GM19455 (cell line): ENCODE data around the gene SNCB.
A peak's percentile ranks its signal among the peaks of the same experiment; 100 is the strongest.

Experiments used
- ATAC-seq: cut with Tn5 transposase; IDR thresholded peaks from one replicate; pipeline ENCODE4 v1.9.1; 2021; ENCODE audit not compliant: unreplicated experiment

The SNCB gene

DNA sequence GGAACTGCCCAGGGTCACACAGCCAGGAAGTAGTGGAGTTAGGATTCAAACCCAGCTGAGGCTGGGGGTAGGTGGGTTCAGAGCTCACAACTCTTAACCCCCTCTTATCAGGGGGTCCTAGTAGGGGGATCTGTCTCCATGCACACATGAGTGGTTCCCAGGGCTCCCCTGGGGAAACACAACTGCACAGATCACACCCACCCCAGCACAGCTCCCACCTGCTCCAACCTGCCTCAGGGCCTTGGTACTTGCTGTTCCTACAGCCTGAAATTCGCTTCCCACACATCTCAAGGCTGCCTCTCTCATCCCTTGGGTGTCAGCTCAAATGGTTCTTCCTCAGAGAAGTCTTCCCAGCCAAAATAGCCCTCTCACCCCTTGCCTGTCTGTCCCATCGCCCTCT, 4.8 kb downstream of the SNCB start:
- ATAC-seq, result no peak

DNA sequence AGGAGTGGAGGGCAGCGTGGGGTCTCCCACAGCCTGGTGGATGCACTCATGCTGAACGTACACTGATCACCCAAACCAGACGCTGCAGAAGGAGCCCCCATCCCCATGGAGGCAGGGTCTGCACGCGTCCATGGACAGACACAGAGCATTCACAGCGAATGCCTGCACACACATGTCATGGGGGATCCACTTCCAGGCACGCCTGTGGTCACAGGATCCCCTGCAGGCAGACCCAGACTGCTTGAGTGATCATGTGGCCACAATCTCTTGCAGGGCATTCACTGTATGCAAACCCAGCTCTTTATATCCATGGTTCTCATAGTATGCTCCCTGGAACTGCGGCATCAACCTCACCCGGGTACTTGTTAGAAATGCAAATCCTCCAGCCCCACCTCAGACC, 5.4 kb downstream of the SNCB start:
- no peak for ATAC-seq

DNA sequence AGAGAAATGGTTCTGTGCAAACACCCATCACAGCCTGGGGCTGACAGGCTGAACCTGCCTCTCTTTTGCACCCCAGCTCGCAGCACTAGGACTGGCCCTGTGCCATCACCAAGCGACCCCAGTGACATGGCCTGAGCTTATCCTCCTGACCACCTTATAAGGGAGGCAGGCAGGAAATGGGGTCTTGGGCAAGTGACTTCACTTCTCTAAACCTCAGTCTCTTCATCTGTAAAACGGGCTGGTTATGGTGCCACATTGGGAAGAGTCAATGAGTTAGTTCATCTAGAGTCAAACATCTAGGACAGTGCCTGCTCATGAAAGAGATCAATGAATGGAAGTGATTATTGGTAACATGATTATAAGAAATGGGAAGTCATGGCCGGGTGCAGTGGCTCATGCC, 6.2 kb downstream of the SNCB start:
- no peak for ATAC-seq

GRCh38 chr5:176621661-176622079, 8.7 kb downstream of the SNCB start:
- no peak for ATAC-seq

GRCh38 chr5:176620333-176620981, 9.9 kb downstream of the SNCB start:
- ATAC-seq, result no peak

- no peak for ATAC-seq
Measured at GRCh38 chr5:176619569-176620332, 10.6 kb downstream of the SNCB start.

- no peak for ATAC-seq
Measured at GRCh38 chr5:176619203-176619568, 11.1 kb downstream of the SNCB start.

GRCh38 chr5:176618783-176619182, 11.6 kb downstream of the SNCB start:
- no peak for ATAC-seq

DNA sequence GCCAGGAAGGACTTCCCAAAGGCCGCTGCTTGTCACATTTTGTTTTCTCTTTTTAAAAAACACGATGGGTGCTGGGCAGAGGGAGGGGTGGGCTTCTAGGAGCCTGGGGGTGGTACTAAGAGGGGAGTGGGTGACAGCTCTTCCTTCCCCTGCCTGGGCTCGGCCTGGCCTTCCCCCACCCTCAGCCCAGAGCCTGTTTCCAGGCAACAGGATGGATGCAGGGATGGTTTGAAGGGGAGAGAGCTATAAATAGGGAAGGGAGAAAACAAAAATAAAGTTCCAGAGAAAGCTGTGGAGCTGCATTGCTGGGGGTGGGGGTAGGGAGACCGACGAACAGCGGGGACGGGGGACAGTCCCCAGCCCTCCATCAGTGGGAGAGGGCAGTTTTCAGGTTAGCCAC, 13.8 kb downstream of the SNCB start:
- no peak for ATAC-seq

GRCh38 chr5:176614805-176615478, 15.4 kb downstream of the SNCB start:
- ATAC-seq, result no peak

DNA sequence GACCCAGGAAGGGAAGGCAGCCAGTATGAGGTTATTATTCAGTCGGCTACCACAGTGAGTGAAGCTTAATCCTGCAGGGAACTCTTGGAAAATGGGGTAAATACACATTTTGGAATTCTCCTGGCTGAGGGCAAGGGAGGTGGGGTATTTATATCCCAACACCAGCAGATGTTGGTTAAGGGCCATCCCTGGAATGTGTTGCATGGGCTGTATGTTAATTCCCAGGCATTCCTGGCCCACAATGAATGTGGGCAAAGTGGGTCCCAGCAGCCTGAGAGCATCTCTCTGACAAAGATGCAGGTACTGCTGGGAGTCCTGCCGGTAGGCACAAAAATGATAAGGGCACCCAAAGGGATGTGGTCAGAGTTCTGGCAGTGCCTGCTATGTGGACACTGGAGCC, 17.5 kb downstream of the SNCB start:
- no peak for ATAC-seq

GRCh38 chr5:176612008-176612407, 18.3 kb downstream of the SNCB start:
- ATAC-seq, result no peak

DNA sequence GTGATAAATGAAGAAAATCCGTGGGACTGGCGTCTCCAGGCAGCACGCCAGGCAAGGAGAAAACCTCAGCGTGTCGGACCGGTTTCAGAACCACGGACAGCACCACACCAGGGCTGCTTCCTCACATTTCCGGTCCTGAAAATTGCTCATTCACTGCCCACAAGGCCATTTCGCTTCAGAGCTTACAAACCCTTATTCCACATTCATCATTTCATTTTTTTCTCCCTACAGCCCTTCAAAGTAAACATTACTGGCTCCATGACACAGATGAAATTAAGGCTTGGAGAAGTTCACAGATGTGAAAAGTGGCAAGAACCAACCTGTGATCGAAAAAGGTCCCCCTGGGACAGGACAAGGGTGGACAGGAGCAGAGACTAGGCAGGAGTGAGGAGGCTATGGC, 18.9 kb downstream of the SNCB start:
- no peak for ATAC-seq

DNA sequence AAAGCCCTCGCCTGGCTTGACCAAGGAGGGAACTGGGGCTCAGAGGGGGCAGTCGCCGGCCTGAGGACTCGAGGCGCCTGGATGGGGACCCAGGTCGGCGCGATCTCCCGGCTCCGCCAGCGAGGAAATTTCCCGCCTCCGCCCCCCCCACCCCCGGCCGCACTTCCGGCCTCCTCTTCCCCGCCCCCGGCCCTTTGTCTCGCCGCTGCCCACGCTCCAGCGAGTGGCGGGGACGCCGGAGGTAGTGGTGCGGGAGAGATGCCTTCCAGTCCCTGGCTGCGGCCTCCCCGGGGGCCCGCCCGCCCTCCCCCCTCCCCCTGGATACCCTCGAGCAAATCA, 19.9 kb downstream of the SNCB start:
- ATAC-seq, result peak; percentile 9

DNA sequence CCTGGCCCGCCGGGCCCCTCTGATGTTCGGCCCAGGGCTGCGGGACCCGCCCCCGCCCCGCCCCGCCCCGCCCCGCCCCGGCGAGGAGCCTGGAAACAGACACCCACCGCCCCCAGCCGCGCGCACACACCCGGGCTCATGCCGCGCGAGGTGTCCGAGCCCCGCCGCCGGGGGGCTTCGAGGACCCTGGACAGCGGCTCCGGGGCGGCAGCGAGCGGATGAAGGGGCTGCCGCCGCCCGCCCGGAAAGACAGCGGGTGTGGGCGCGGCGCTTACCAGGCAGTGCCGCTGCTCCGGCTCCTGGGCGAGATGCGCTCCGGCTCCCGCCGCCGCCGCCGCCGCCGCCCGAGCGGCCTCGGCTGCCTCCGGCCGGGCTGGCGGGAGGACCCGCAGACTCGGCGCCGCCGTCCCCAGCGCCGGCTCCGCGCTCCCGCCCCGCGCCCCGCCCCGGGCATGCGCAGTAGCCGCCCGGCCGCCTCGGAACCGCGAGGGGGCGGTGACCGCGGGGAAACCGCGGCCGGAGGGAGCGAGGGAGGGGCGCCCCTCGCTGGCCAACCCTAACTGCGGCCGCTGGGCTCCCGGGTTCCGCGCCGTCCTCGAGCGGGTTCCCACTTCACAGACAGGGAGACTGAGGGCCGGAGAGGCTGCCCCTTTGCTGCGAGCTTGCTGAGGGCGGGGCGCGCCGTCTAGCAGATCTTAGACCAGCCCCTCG, 20.5 kb downstream of the SNCB start, which contains the start of gene GPRIN1:
Gene GPRIN1, minus strand, starts transcription at position 433 of the 711 bp plus-strand sequence. CDS start 10,322 bp downstream, outside the sequence.
- ATAC-seq, result peak; percentile 72

DNA sequence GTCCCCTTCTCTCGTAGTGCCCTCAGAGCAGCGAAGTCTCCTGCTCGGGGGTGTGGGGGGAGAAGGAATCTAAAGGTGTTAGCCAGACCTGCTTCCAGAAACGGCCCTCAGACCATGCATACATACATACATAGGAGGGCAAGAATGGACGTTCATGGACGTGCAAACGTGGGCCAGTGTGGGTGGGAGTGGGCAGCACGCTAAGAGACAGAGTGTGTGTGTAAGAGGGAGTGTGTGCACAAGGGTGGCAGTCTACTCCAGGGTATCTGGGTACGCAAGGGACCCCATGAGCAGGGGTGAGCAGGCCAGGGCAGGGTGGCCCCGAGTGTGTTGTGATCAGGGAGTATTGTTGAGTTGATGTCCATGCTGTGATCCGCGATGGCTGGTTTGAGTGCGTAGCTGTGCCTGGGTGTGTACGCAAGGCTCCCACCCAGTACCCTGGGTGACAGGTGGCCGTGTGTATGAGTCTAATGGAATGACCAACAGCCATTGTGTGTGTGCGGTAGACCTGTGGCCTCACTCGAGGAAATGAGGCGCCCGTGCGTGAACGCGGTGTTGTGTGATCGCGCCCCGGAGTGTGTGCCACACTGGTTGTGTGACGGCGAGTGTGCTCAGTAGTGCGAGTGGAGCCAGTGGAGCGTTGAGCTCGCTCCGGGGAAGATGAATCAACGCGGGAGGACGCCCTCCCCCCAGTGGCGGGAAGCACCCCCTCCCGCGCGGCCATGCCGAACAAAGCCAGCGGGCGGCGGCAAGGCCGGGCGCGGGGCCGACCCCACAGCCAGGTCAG, 21.2 kb downstream of the SNCB start:
- peak; percentile 16 for ATAC-seq

DNA sequence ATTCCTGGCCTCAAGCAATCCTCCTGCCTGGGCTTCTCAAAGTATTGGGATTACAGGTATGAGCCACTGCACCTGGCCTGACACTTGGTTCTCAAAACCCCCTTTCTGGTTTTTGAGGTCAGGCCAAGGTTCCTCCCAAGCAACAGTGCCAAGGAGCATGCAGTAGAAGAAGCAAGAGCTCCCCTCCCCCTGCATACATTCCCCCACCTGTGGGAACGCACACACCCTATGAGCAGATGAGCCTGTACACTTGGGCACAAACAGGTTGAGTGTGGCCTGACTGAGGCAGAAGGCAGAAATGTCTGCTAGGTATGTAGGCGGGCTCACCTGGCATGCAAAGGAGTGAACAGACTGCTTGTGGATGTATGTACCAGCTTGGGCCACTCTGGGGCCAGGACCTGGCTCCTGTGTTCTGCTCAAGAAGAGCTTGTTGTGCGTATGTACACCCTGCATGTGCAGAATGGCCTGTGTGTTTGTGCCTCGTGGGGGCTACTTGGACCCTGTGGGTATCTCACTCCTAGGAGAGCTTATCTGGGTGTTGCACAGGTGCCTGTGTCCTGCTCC, 22.1 kb downstream of the SNCB start:
- ATAC-seq, result no peak

- ATAC-seq, result no peak
Measured at GRCh38 chr5:176606875-176607274, 23.5 kb downstream of the SNCB start.

DNA sequence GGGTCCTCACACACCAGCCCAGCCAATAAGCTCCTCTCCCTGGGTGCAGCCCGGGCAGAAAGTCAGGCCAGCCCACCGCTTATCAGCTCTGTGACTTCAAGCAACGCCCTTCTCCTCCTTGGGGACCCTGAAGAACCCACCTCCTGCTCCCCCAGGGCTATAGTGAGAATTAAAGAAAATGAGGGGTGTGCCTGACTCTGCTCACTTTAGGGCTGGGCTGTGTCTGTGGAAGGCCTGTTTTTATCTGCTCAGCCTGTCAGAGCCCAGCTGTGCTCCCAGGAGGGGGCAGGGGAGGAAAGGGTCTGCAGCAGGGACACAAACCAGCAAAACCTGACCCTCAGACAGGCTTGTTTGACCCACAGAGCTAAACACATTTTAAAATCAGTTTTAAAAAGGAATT, 24.3 kb downstream of the SNCB start:
- ATAC-seq, result no peak

DNA sequence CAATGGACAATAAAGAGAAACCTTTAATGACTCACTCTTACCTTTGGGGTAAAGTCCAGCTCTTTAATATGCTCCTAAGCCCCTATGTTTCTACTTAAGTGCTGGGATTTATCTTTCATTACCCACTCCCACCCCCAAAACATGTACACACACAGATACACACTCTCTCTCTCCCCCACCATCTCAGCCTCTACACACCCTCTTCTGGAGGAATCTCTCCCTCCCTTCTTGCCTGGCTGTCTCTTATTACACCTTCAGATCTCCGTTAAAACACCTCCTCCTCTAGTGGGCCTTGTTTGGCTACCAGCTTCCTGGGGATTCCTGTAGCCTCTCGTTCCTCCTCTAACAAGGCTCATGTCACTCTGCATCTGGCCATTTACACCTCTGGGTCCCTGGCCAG, 27.2 kb downstream of the SNCB start:
- ATAC-seq, result no peak
